Endodermal cell (in vitro differentiated cells): ENCODE measurements around the gene SLC45A2. TPM values are rescaled to one million over a fixed set of nuclear protein-coding genes. Genes with fewer than 3 reads are reported as not detected.

Experiments
- DNase-seq: peaks from one replicate; pipeline ENCODE4 v3.0.0-alpha.2; 2017
- H3K27ac ChIP-seq: 2 replicates; pipeline ENCODE4 v1.5.1; 2013; ENCODE audit warnings: mild to moderate bottlenecking, low read depth, low read length, moderate library complexity
- H3K27me3 ChIP-seq: 2 replicates; pipeline ENCODE4 v1.6.1; 2013; ENCODE audit warnings: mild to moderate bottlenecking, low read length, moderate library complexity; ENCODE audit not compliant: insufficient read depth, control insufficient read depth, poor library complexity, severe bottlenecking
- H3K36me3 ChIP-seq: 2 replicates; pipeline ENCODE4 v1.7.0; 2013; ENCODE audit warnings: mild to moderate bottlenecking, low read length, moderate library complexity; ENCODE audit not compliant: control insufficient read depth, insufficient read depth
- H3K4me1 ChIP-seq: one replicate; pipeline ENCODE4 v1.7.0; 2013; ENCODE audit warnings: low read length; ENCODE audit not compliant: control insufficient read depth, insufficient read depth
- H3K4me3 ChIP-seq: 2 replicates; pipeline ENCODE4 v1.5.1; 2013; ENCODE audit warnings: mild to moderate bottlenecking, low read length, moderate library complexity
- H3K9ac ChIP-seq: 2 replicates; pipeline ENCODE4 v1.6.1; 2013; ENCODE audit warnings: mild to moderate bottlenecking, low read length, moderate library complexity; ENCODE audit not compliant: poor library complexity, severe bottlenecking; ENCODE audit errors: extremely low read depth
- H3K9me3 ChIP-seq: 2 replicates; pipeline ENCODE4 v1.6.1; 2013; ENCODE audit warnings: mild to moderate bottlenecking, low read length, moderate library complexity; ENCODE audit not compliant: control insufficient read depth
- H3K27ac Mint-ChIP-seq: 2 replicates; pipeline ENCODE4 v1.8.0; 2020; ENCODE audit warnings: mixed read lengths
- H3K27me3 Mint-ChIP-seq: 2 replicates; pipeline ENCODE4 v1.8.0; 2021; ENCODE audit warnings: mild to moderate bottlenecking, mixed read lengths; ENCODE audit not compliant: insufficient read depth
- H3K36me3 Mint-ChIP-seq: 2 replicates; pipeline ENCODE4 v1.8.0; 2020; ENCODE audit warnings: low read depth, mixed read lengths
- H3K4me1 Mint-ChIP-seq: 2 replicates; pipeline ENCODE4 v1.8.0; 2020; ENCODE audit warnings: mixed read lengths
- H3K4me3 Mint-ChIP-seq: 2 replicates; pipeline ENCODE4 v1.8.0; 2020; ENCODE audit warnings: mild to moderate bottlenecking, moderate library complexity, mixed read lengths
- H3K9me3 Mint-ChIP-seq: 2 replicates; pipeline ENCODE4 v1.8.0; 2020; ENCODE audit warnings: mild to moderate bottlenecking, mixed read lengths
- WGBS, 2 experiments: methylation state at CpG; one replicate each; pipeline versions ENCODE4 v1.1.5 to v1.1.7; 2013; ENCODE audit warnings: missing lambda C conversion rate in 2 of 2, mixed read lengths in 1 of 2; ENCODE audit not compliant: insufficient coverage in 1 of 2, insufficient read length in 1 of 2; 5-methylcytosine and 5-hydroxymethylcytosine counted together
- total RNA-seq, 2 donors: library from RNA; stranded (reverse); fragmentation: NEBNext Ultra II Directional in 1 of 2; extraction: Animal tissue kit (Norgen Biotek cat#: 25700) in 1 of 2; gene quantifications; 2 replicates in 1 of 2; 3 replicates in 1 of 2; pipeline ENCODE4 v1.2.1, GENCODE V29; 2021
- TF ChIP-seq, protein P1 (sequence below): fragments of 200-600 bp; sonication (generic); conservative IDR thresholded peaks from 2 replicates; pipeline ENCODE4 v1.5.0; 2021; ENCODE audit warnings: antibody characterized with exemption, mild to moderate bottlenecking

SLC45A2 gene
- total RNA-seq, 2 donors from 2014 or later = 0.20 TPM; not detected in 1

DNA sequence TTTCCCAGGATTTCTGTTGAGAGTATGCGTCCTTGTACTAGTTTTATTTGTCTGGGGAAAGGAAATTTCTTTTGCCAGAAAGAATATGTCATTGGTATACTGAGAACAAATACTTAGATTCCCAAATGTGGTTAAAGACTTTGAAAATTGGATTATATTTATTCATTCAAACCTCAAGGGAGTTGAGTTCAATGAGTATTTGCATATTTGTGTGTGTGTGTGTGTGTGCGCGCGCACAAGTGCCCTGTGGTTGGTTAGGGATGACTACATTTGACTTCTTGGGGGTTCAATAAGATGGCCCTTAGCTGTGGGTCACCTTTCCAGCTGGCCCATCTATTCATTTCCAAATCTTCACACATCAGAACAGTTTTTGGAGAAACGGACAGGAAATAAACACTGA, 43.4 kb downstream of the SLC45A2 start:
- Mint-ChIP-seq H3K36me3 (no peaks in the 10 kb centered on the region), H3K4me3 (no peak overlapping the region), H3K27ac (no peak overlapping the region), H3K4me1 (peaks cover 3% of the 10 kb centered on the region), H3K9me3 (peaks cover 3% of the 10 kb centered on the region), H3K27me3 (peaks cover 37% of the 10 kb centered on the region)
- WGBS, 2 experiments = 96 to 100% methylated on average over 2 to 5 of the region's 5 CpGs
- Histone ChIP-seq H3K27ac (no peak overlapping the region), H3K4me3 (no peak overlapping the region), H3K9ac (no peak overlapping the region), H3K4me1 (peaks cover 5% of the 10 kb centered on the region), H3K27me3 (peaks cover 19% of the 10 kb centered on the region), H3K9me3 (no peaks in the 10 kb centered on the region), H3K36me3 (no peaks in the 10 kb centered on the region)
- no peak for DNase-seq
- TF ChIP-seq, protein P1, sequence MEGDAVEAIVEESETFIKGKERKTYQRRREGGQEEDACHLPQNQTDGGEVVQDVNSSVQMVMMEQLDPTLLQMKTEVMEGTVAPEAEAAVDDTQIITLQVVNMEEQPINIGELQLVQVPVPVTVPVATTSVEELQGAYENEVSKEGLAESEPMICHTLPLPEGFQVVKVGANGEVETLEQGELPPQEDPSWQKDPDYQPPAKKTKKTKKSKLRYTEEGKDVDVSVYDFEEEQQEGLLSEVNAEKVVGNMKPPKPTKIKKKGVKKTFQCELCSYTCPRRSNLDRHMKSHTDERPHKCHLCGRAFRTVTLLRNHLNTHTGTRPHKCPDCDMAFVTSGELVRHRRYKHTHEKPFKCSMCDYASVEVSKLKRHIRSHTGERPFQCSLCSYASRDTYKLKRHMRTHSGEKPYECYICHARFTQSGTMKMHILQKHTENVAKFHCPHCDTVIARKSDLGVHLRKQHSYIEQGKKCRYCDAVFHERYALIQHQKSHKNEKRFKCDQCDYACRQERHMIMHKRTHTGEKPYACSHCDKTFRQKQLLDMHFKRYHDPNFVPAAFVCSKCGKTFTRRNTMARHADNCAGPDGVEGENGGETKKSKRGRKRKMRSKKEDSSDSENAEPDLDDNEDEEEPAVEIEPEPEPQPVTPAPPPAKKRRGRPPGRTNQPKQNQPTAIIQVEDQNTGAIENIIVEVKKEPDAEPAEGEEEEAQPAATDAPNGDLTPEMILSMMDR = no peak

GRCh38 chr5:33939556-33940262, 44.8 kb downstream of the SLC45A2 start:
- 87 to 96% methylated on average over 5 to 8 of the region's 8 CpGs for WGBS, 2 experiments

GRCh38 chr5:33938881-33939280, 45.6 kb downstream of the SLC45A2 start:
- Histone ChIP-seq H3K27ac (no peak overlapping the region), H3K4me3 (no peak overlapping the region), H3K36me3 (no peaks in the 10 kb centered on the region), H3K9me3 (no peaks in the 10 kb centered on the region), H3K9ac (no peak overlapping the region), H3K27me3 (peaks cover 20% of the 10 kb centered on the region), H3K4me1 (peaks cover 3% of the 10 kb centered on the region)
- no peak for DNase-seq
- peaks cover 14% of the 10 kb centered on the region for H3K4me1 Mint-ChIP-seq
- no peaks in the 10 kb centered on the region for H3K36me3 Mint-ChIP-seq
- peaks cover 40% of the 10 kb centered on the region for H3K27me3 Mint-ChIP-seq
- 96 to 97% methylated on average over 13 to 15 of the region's 15 CpGs for WGBS, 2 experiments
- H3K9me3 Mint-ChIP-seq = peaks cover 3% of the 10 kb centered on the region
- H3K27ac Mint-ChIP-seq = no peak overlapping the region
- no peak overlapping the region for H3K4me3 Mint-ChIP-seq
- TF ChIP-seq, protein P1 = no peak

More at GRCh38 chr5:33939556-33940262, 44.8 kb downstream of the SLC45A2 start:
- no peaks in the 10 kb centered on the region for H3K36me3 ChIP-seq
- no peak overlapping the region for H3K4me3 ChIP-seq
- TF ChIP-seq, protein P1 = no peak
- H3K9ac ChIP-seq = no peak overlapping the region
- H3K27me3 Mint-ChIP-seq = peaks cover 40% of the 10 kb centered on the region
- H3K27ac Mint-ChIP-seq = no peak overlapping the region
- H3K27me3 ChIP-seq = peaks cover 20% of the 10 kb centered on the region
- no peak overlapping the region for H3K4me3 Mint-ChIP-seq
- no peaks in the 10 kb centered on the region for H3K36me3 Mint-ChIP-seq
- DNase-seq = no peak
- H3K9me3 ChIP-seq = no peaks in the 10 kb centered on the region
- H3K4me1 ChIP-seq = peaks cover 6% of the 10 kb centered on the region
- no peak overlapping the region for H3K27ac ChIP-seq
- peaks cover 11% of the 10 kb centered on the region for H3K4me1 Mint-ChIP-seq
- H3K9me3 Mint-ChIP-seq = peaks cover 3% of the 10 kb centered on the region
